NCI-H2081 treated with DMSO at 0.1 percent for 48 hours (cell line): ENCODE data around the gene BRD1.

Source experiments
- DNase-seq: peaks from one replicate; lab custom pipeline; 2025; lab: John Stamatoyannopoulos, UW

The BRD1 gene

DNA sequence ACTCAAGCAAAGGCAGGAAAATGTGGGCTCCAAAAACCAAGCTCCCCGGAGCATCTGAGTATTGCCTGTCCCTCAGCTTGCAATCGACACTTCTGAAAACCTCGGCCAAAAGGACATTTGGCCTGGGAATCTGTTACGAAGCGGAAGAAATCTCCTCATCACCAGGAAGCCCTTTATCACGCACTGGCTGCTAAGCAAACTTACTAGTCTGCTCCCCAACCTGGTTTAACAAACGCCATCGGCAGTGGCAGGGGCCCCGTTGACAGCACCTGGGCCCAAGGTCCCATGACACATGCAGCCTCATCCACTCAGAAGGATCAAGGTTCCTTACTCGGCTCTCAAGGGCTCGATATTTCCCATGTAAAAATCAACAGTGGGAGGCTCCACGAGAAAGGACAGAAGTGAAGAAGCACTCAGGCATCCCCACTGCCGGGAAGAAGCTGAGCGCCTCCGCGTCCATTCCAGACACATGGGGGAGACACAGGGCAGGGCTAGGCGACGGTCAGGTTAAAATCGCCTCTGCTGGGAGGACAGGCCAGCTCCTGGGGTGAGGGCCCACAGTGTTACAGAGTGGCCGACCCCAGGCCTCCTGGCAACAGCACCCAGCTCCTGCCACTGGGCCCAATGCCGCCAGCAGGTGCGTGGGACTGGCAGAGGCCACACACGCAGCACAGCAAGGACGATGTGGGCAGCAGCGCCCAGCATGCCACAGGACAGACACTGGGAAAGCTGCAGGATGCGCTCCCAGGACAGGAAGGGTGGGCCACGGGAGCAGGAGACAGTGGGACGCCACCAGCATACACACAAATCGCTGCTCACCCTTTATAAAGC is 27.1 kb downstream of the BRD1 start:
- no peak for DNase-seq

DNA sequence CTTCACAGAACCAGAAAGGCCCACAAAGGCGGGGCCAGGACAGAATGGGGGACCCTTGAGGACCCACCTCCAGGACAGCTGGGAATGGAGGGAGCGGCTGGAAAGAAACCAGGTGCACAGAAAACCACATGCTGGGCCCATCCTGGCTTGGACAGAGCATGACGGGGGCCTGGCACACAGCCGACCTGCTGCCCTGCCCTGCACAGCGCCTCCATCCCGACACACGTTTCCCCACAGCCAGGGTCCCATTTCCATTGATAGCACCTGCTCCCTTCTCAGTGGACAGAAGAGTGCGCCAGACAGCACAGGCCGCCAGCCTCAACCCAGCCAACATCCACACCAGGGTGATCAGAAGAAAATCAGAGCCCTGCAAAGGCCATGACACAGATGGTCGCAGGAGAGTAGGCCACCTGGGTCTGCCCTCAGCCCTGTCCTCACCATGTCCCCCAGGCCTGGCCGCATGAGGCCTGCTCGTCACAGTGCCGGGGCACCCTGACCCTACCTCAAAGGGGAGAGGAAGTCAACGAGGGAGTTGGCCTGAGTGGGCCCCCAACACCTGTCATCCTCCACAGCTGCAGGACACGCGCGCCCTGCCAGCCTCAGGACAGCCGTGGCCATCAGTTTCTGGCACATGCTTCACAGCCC is 28.1 kb downstream of the BRD1 start:
- no peak for DNase-seq

- no peak for DNase-seq
Observed at GRCh38 chr22:49798486-49799151, 29.1 kb downstream of the BRD1 start.

- no peak for DNase-seq
Observed at GRCh38 chr22:49797706-49798105, 30.0 kb downstream of the BRD1 start.

GRCh38 chr22:49796596-49797270 is 30.9 kb downstream of the BRD1 start:
- no peak for DNase-seq

- no peak for DNase-seq
Observed at GRCh38 chr22:49795521-49795920, 32.2 kb downstream of the BRD1 start.

- no peak for DNase-seq
Observed at GRCh38 chr22:49793871-49794270, 33.8 kb downstream of the BRD1 start.

DNA sequence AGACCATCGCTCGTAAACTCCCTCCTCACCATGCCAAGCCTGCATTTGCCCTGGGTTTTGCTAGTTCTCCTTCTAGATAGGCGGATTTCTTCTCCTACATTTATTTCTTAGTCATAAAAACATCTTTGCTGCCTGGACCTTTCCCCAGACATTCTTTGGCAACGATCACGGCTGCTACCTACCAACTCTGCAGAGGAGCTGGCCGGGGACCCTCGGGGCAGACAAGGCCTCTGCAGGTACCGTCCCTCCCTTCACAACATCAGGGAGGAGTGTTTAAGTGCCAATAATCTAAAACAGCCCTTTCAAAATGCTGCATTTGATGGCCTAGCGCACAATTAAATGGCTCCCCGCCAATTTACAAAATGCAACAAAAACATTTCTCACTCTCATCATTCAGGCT is 34.4 kb downstream of the BRD1 start:
- no peak for DNase-seq

GRCh38 chr22:49792107-49792506 is 35.6 kb downstream of the BRD1 start:
- DNase-seq = no peak

DNA sequence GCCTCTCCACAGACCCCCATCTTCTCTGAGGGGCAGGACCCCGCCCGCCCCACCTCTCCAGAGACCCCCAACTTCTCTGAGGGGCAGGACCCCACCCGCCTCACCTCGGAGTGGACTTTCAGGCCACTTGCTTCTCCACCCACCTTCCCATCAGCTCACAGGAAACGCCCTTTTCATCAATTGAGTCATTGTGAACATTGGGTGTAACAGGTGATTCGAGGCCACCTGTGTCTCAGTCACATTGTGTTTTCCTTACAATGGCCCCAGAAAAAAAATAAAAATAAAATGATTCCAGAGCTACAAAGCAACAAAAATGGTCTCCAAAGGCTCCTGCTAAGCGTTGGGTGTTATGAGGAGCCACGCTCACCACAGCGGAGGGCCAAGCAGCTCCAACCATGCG is 36.0 kb downstream of the BRD1 start:
- no peak for DNase-seq

- no peak for DNase-seq
Observed at GRCh38 chr22:49790912-49791311, 36.8 kb downstream of the BRD1 start.

GRCh38 chr22:49789289-49790141 is 38.2 kb downstream of the BRD1 start:
- DNase-seq = no peak

- DNase-seq = no peak
Observed at GRCh38 chr22:49788504-49788903, 39.2 kb downstream of the BRD1 start.

DNA sequence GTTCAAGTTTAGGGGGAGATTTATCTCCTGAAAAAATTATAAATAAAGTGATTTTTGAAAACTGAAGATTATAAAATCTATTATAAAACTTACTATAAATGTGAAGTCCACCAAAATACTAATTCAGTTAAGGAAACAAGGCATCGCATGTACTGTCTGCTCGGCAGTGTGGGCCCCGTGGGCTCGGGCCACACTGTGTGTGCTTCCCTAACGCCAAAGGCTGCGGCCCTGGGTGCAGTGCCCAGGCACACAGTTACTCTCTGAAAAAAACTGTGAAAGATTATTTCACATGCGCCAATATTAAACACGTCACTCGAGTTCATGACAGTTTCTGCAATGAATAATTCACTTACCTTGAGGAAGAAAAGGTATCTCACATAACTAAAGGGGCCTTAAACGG is 39.8 kb downstream of the BRD1 start:
- DNase-seq = no peak

- DNase-seq = no peak
Observed at GRCh38 chr22:49786976-49787706, 40.5 kb downstream of the BRD1 start.

DNA sequence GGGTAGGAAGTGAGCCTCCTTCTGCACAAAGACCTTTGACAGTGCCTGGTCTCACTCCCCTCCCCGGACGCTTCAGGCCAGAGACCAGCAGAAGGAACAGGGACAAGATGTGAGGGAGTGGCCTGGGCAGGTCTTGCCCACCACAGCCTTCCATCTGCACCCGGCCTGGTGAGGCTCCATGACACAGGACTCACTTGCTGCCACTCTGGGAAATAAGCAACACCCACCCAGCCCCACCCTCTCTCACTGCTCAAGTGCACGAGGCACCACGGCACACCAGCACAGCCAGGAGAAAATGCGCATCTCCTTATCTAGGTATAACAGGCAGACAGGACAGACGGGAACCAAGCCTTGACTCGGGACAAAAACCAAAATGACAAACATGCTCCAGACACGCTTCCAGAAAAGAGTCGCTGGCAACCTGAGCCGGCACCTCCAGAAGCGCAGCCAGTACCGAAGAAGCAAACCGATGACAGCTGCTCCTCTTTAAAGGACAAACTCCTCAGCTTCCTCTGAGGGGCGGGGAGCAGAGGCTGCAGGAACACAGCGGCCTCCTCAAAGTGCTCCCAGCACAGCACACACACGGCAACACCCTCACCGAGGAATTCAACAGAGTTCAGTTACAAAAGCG is 41.7 kb downstream of the BRD1 start:
- DNase-seq = no peak

DNA sequence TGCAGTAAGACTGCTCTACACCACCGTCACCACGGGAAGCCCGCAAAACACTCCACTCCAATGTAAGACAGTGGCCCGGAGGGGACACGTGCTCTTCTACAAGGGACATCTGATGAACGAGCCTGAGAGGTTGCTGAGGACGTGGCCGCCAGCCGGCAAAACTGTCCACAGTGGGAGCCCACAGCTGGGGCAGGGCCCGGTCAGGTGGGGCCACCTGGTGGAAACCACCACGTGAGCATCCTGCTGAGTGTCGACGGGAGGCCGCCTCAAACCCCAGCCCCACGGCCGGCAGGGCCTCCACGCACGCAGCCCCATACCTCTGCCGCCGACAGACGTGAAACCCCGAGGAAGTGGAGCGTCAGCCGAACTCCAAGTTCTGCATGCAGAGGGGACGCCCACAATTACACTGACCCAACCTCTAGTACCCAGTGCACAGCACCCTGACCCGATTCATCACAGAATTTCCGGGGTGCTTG is 42.6 kb downstream of the BRD1 start:
- no peak for DNase-seq

DNA sequence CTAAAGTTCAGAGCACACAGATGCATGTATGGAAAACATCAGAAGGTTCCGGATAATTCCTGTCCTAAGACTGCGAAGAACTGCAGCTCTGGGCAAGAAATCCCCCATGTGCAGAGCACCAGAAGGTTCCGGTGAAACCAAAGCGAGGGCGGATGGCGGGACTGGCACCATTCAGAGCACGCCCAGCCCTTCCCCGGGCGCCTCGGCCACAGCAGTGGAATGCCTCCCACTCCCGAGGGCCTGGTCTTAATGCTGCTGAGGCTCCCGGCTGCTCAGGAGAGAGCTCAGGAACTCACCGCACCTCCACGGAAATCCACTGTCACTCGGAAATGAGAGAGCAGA is 43.1 kb downstream of the BRD1 start:
- no peak for DNase-seq

GRCh38 chr22:49783926-49784629 is 43.6 kb downstream of the BRD1 start:
- DNase-seq = no peak
